H9 (cell line): ENCODE results near the gene FTO. TPM values are rescaled to one million over a fixed set of nuclear protein-coding genes. Genes with fewer than 3 reads are reported as not detected.

Experiments
- DNase-seq: peaks from one replicate; pipeline ENCODE4 v3.0.0-alpha.2; 2017
- H2AFZ ChIP-seq: one replicate; pipeline ENCODE4 v1.6.1; 2013; ENCODE audit warnings: mild to moderate bottlenecking, low read length, control low read depth, moderate library complexity
- H2AK5ac ChIP-seq: 2 replicates; pipeline ENCODE4 v1.6.1; 2013; ENCODE audit warnings: low read length, control low read depth, mixed read lengths; ENCODE audit not compliant: insufficient read length
- H2BK120ac ChIP-seq: one replicate; pipeline ENCODE4 v1.6.1; 2013; ENCODE audit warnings: low read depth, mild to moderate bottlenecking, low read length, control low read depth, inconsistent platforms; ENCODE audit not compliant: poor library complexity, severe bottlenecking
- H2BK12ac ChIP-seq: 2 replicates; pipeline ENCODE4 v1.6.1; 2013; ENCODE audit warnings: low read length, control low read depth, mixed read lengths, low read depth; ENCODE audit not compliant: insufficient read length
- H2BK15ac ChIP-seq: 2 replicates; pipeline ENCODE4 v1.6.1; 2013; ENCODE audit warnings: low read depth, low read length, control low read depth
- H2BK20ac ChIP-seq: one replicate; pipeline ENCODE4 v1.6.1; 2013; ENCODE audit warnings: low read depth, mild to moderate bottlenecking, low read length, control low read depth, inconsistent platforms; ENCODE audit not compliant: poor library complexity, severe bottlenecking
- H2BK5ac ChIP-seq: 2 replicates; pipeline ENCODE4 v1.6.1; 2013; ENCODE audit warnings: low read length, control low read depth, mixed read lengths; ENCODE audit not compliant: insufficient read length
- H3K14ac ChIP-seq: 2 replicates; pipeline ENCODE4 v1.6.1; 2013; ENCODE audit warnings: low read length, control low read depth; ENCODE audit not compliant: insufficient read depth
- H3K18ac ChIP-seq: 2 replicates; pipeline ENCODE4 v1.6.1; 2013; ENCODE audit warnings: low read depth, mild to moderate bottlenecking, mixed read lengths, low read length, control low read depth; ENCODE audit not compliant: insufficient read length
- H3K23ac ChIP-seq: 2 replicates; pipeline ENCODE4 v1.6.1; 2013; ENCODE audit warnings: low read length, control low read depth, mixed read lengths, low read depth; ENCODE audit not compliant: insufficient read length
- H3K23me2 ChIP-seq: 2 replicates; pipeline ENCODE4 v1.6.1; 2013; ENCODE audit warnings: low read depth, mild to moderate bottlenecking, mixed read lengths, low read length, control low read depth; ENCODE audit not compliant: insufficient read length, poor library complexity, severe bottlenecking
- H3K27ac ChIP-seq: 2 replicates; pipeline ENCODE4 v1.5.1; 2013; ENCODE audit warnings: low read length, control low read depth, mixed read lengths, low read depth; ENCODE audit not compliant: insufficient read length
- H3K27me3 ChIP-seq: 2 replicates; pipeline ENCODE4 v1.6.1; 2013; ENCODE audit warnings: low read length, control low read depth, inconsistent platforms; ENCODE audit not compliant: insufficient read depth
- H3K4ac ChIP-seq: 2 replicates; pipeline ENCODE4 v1.6.1; 2013; ENCODE audit warnings: low read depth, mild to moderate bottlenecking, control low read depth, inconsistent platforms, low read length, moderate library complexity
- H3K4me1 ChIP-seq: 2 replicates; pipeline ENCODE4 v1.6.1; 2013; ENCODE audit warnings: low read length, control low read depth, inconsistent platforms; ENCODE audit not compliant: insufficient read depth
- H3K4me2 ChIP-seq: 2 replicates; pipeline ENCODE4 v1.6.1; 2013; ENCODE audit warnings: low read length, control low read depth, mixed read lengths; ENCODE audit not compliant: insufficient read length, insufficient read depth
- H3K56ac ChIP-seq: 2 replicates; pipeline ENCODE4 v1.6.1; 2013; ENCODE audit warnings: low read depth, mild to moderate bottlenecking, mixed read lengths, low read length, control low read depth; ENCODE audit not compliant: insufficient read length
- H3K79me1 ChIP-seq: 2 replicates; pipeline ENCODE4 v1.6.1; 2013; ENCODE audit warnings: low read depth, mild to moderate bottlenecking, moderate library complexity, low read length, control low read depth, inconsistent platforms; ENCODE audit not compliant: insufficient read depth, poor library complexity, severe bottlenecking
- H3K79me2 ChIP-seq: 2 replicates; pipeline ENCODE4 v1.6.1; 2013; ENCODE audit warnings: low read length, control low read depth, inconsistent platforms; ENCODE audit not compliant: insufficient read depth
- H3K9ac ChIP-seq: 2 replicates; pipeline ENCODE4 v1.6.1; 2013; ENCODE audit warnings: low read length, control low read depth, mixed read lengths; ENCODE audit not compliant: insufficient read length; ENCODE audit errors: extremely low read depth
- H3K9me3 ChIP-seq: one replicate; pipeline ENCODE4 v1.6.1; 2013; ENCODE audit warnings: low read depth, low read length, inconsistent platforms; ENCODE audit not compliant: control insufficient read depth
- H3T11ph ChIP-seq: one replicate; pipeline ENCODE4 v1.6.1; 2013; ENCODE audit warnings: mild to moderate bottlenecking, low read length, control low read depth, inconsistent platforms
- H4K20me1 ChIP-seq: one replicate; pipeline ENCODE4 v1.6.1; 2013; ENCODE audit not compliant: control insufficient read depth, insufficient read length, insufficient read depth
- H4K5ac ChIP-seq: 2 replicates; pipeline ENCODE4 v1.6.1; 2013; ENCODE audit warnings: low read depth, mild to moderate bottlenecking, mixed read lengths, low read length, control low read depth; ENCODE audit not compliant: insufficient read length
- H4K8ac ChIP-seq: replicated peaks from 2 replicates; pipeline ENCODE4 v1.6.1; 2013; ENCODE audit warnings: low read length, control low read depth, mixed read lengths, low read depth; ENCODE audit not compliant: insufficient read length
- H4K91ac ChIP-seq: 2 replicates; pipeline ENCODE4 v1.6.1; 2013; ENCODE audit warnings: low read depth, mild to moderate bottlenecking, moderate library complexity, mixed read lengths, low read length, control low read depth; ENCODE audit not compliant: insufficient read length
- H3K27ac Mint-ChIP-seq, 3 experiments: 2 replicates in 2 of 3; 3 replicates in 1 of 3; pipeline ENCODE4 v1.8.0; 2020 to 2021; ENCODE audit warnings: mixed read lengths in 3 of 3, mild to moderate bottlenecking in 1 of 3, moderate library complexity in 1 of 3
- H3K27me3 Mint-ChIP-seq: 2 replicates; pipeline ENCODE4 v1.8.0; 2021; ENCODE audit warnings: low read depth, mild to moderate bottlenecking, moderate library complexity, mixed read lengths
- H3K36me3 Mint-ChIP-seq, 3 experiments: 2 replicates in 2 of 3; 3 replicates in 1 of 3; pipeline ENCODE4 v1.8.0; 2020 to 2021; ENCODE audit warnings: low read depth in 3 of 3, mixed read lengths in 3 of 3; ENCODE audit not compliant: insufficient read depth in 1 of 3
- H3K4me1 Mint-ChIP-seq, 2 experiments: 2 replicates each; pipeline ENCODE4 v1.8.0; 2020; ENCODE audit warnings: mixed read lengths in 2 of 2
- H3K4me3 Mint-ChIP-seq, 2 experiments: 2 replicates in 1 of 2; 3 replicates in 1 of 2; pipeline ENCODE4 v1.8.0; 2020 to 2021; ENCODE audit warnings: mild to moderate bottlenecking in 2 of 2, mixed read lengths in 2 of 2, moderate library complexity in 1 of 2
- H3K9me3 Mint-ChIP-seq, 2 experiments: 2 replicates in 1 of 2; 3 replicates in 1 of 2; pipeline ENCODE4 v1.8.0; 2020; ENCODE audit warnings: mild to moderate bottlenecking in 2 of 2, mixed read lengths in 2 of 2, moderate library complexity in 1 of 2
- WGBS: extraction: QIAGEN DNeasy Blood & Tissue Kit; methylation state at CpG from one replicate; pipeline ENCODE4 v1.1.7; 2013; ENCODE audit warnings: missing lambda C conversion rate, low lambda C conversion rate, mixed read lengths; ENCODE audit not compliant: insufficient read length; ENCODE audit errors: extremely low coverage; 5-methylcytosine and 5-hydroxymethylcytosine counted together
- total RNA-seq: library from RNA; stranded (reverse); gene quantifications from 2 replicates; pipeline ENCODE4 v1.2.1, GENCODE V29; 2021
- TF ChIP-seq, protein P1 (sequence below): fragments of 200-600 bp; sonication (generic); conservative IDR thresholded peaks from 3 replicates; pipeline ENCODE4 v1.8.0; 2021; ENCODE audit warnings: antibody characterized with exemption, mild to moderate bottlenecking

Gene FTO
- total RNA-seq, 1 experiment from 2014 or later, result 67.9 TPM

DNA sequence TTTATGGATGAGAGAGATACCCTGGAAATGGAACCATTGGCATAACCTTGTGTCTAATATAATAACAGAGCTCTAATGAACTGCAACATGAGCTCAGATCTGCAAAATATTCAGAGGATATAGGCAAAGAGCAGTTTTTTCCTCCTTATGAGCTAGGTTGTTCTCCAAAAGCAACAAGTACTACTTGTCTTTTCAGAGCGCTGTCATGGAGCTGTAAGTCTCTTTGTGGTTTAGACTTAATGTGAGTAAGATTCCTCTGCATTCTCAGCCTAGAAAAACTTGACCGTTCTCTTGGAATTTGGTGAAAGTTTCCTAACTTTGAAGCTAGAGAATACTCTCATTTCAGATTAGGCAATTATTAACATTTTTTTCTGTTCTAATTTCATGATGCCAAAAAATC lies 85.2 kb downstream of the FTO start:
- no peak for DNase-seq
- H3K4me1 Mint-ChIP-seq, result peaks cover 4 to 6% of the 10 kb centered on the region in 2 experiments; a peak in 2 of 4 replicates
- no peak overlapping the region for H2BK15ac ChIP-seq
- H3T11ph ChIP-seq, result no peak overlapping the region
- no peaks in the 10 kb centered on the region for H3K79me2 ChIP-seq
- no peaks in the 10 kb centered on the region for H3K9me3 Mint-ChIP-seq
- H2BK20ac ChIP-seq, result no peak overlapping the region
- no peak overlapping the region for H3K14ac ChIP-seq
- no peaks in the 10 kb centered on the region for H3K4me1 ChIP-seq
- no peaks in the 10 kb centered on the region for H3K36me3 Mint-ChIP-seq
- no CpG with 5 or more reads among the region's 2 CpGs for WGBS
- H3K27me3 Mint-ChIP-seq, result no peaks in the 10 kb centered on the region
- no peak overlapping the region for H2BK12ac ChIP-seq
- no peak overlapping the region for H2BK120ac ChIP-seq
- 0 out of 7 replicates have a peak overlapping the region, but pooled peaks of 1 of the 3 experiments have one; percentile 30 for H3K27ac Mint-ChIP-seq
- H3K27ac ChIP-seq, result no peak overlapping the region
- H2BK5ac ChIP-seq, result no peak overlapping the region
- H3K9ac ChIP-seq, result no peak overlapping the region
- H4K91ac ChIP-seq, result no peak overlapping the region
- H3K9me3 ChIP-seq, result no peaks in the 10 kb centered on the region
- no peak overlapping the region for H4K5ac ChIP-seq
- no peaks in the 10 kb centered on the region for H3K79me1 ChIP-seq
- no peak overlapping the region for H3K56ac ChIP-seq
- no peak overlapping the region for H2AK5ac ChIP-seq
- no peak overlapping the region for H4K8ac ChIP-seq
- no peak overlapping the region for H3K4me2 ChIP-seq
- TF ChIP-seq, protein P1, sequence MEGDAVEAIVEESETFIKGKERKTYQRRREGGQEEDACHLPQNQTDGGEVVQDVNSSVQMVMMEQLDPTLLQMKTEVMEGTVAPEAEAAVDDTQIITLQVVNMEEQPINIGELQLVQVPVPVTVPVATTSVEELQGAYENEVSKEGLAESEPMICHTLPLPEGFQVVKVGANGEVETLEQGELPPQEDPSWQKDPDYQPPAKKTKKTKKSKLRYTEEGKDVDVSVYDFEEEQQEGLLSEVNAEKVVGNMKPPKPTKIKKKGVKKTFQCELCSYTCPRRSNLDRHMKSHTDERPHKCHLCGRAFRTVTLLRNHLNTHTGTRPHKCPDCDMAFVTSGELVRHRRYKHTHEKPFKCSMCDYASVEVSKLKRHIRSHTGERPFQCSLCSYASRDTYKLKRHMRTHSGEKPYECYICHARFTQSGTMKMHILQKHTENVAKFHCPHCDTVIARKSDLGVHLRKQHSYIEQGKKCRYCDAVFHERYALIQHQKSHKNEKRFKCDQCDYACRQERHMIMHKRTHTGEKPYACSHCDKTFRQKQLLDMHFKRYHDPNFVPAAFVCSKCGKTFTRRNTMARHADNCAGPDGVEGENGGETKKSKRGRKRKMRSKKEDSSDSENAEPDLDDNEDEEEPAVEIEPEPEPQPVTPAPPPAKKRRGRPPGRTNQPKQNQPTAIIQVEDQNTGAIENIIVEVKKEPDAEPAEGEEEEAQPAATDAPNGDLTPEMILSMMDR, result no peak
- H3K23ac ChIP-seq, result no peak overlapping the region
- no peaks in the 10 kb centered on the region for H3K27me3 ChIP-seq
- no peaks in the 10 kb centered on the region for H3K23me2 ChIP-seq
- no peak overlapping the region for H2AFZ ChIP-seq
- no peak overlapping the region for H3K4me3 Mint-ChIP-seq
- H3K18ac ChIP-seq, result no peak overlapping the region
- no peak overlapping the region for H3K4ac ChIP-seq
- H4K20me1 ChIP-seq, result no peaks in the 10 kb centered on the region
